Astrocyte (in vitro differentiated cells and primary cell): ENCODE results near the gene TGM2. TPM values are rescaled to one million over a fixed set of nuclear protein-coding genes. Genes with fewer than 3 reads are reported as not detected.
A peak's percentile ranks its signal among the peaks of the same experiment; 100 is the strongest.

Experiments
- DNase-seq: peaks from one replicate; pipeline ENCODE4 v3.0.0-alpha.2; 2010; ENCODE audit warnings: low read depth
- FAIRE-seq: peaks from 2 replicates; lab custom pipeline; 2011; peaks lifted over from hg19 to GRCh38; lab: Jason Lieb, UNC
- H2AFZ ChIP-seq: 2 replicates; pipeline ENCODE4 v1.6.0; 2012; ENCODE audit warnings: low read depth, low read length, inconsistent platforms
- H3K27ac ChIP-seq: 2 replicates; pipeline ENCODE4 v1.5.1; 2011; ENCODE audit warnings: low read depth, low read length, inconsistent platforms
- H3K27me3 ChIP-seq: 2 replicates; pipeline ENCODE4 v1.6.0; 2011; ENCODE audit warnings: low read length, inconsistent platforms; ENCODE audit not compliant: insufficient read depth
- H3K36me3 ChIP-seq: 2 replicates; pipeline ENCODE4 v1.5.1; 2011; ENCODE audit warnings: low read length, inconsistent platforms; ENCODE audit not compliant: insufficient read depth
- H3K4me1 ChIP-seq: 2 replicates; pipeline ENCODE4 v1.5.1; 2011; ENCODE audit warnings: low read length, inconsistent platforms; ENCODE audit not compliant: insufficient read depth
- H3K4me2 ChIP-seq: 2 replicates; pipeline ENCODE4 v1.6.0; 2012; ENCODE audit warnings: low read length, inconsistent platforms
- H3K4me3 ChIP-seq: 2 replicates; pipeline ENCODE4 v1.5.1; 2011; ENCODE audit warnings: low read depth, mild to moderate bottlenecking, low read length, inconsistent platforms; ENCODE audit not compliant: insufficient read depth
- H3K79me2 ChIP-seq: 2 replicates; pipeline ENCODE4 v1.6.0; 2012; ENCODE audit warnings: mild to moderate bottlenecking, low read length, inconsistent platforms; ENCODE audit not compliant: insufficient read depth
- H3K9ac ChIP-seq: 2 replicates; pipeline ENCODE4 v1.6.0; 2012; ENCODE audit warnings: mild to moderate bottlenecking, low read length, inconsistent platforms
- H3K9me3 ChIP-seq: 2 replicates; pipeline ENCODE4 v1.5.1; 2012; ENCODE audit warnings: low read depth, mild to moderate bottlenecking, low read length, inconsistent platforms; ENCODE audit not compliant: insufficient read depth
- H4K20me1 ChIP-seq: 2 replicates; pipeline ENCODE4 v1.6.0; 2012; ENCODE audit warnings: low read length, inconsistent platforms; ENCODE audit not compliant: insufficient read depth
- H3K27ac Mint-ChIP-seq: one replicate; pipeline ENCODE4 v1.8.0; 2021; ENCODE audit warnings: mild to moderate bottlenecking, mixed read lengths; ENCODE audit not compliant: unreplicated experiment
- H3K27me3 Mint-ChIP-seq: one replicate; pipeline ENCODE4 v1.8.0; 2021; ENCODE audit warnings: low read depth, mixed read lengths; ENCODE audit not compliant: unreplicated experiment
- H3K36me3 Mint-ChIP-seq: one replicate; pipeline ENCODE4 v1.8.0; 2021; ENCODE audit warnings: low read depth, mixed read lengths; ENCODE audit not compliant: unreplicated experiment
- H3K4me1 Mint-ChIP-seq: one replicate; pipeline ENCODE4 v1.8.0; 2021; ENCODE audit warnings: low read depth, mixed read lengths; ENCODE audit not compliant: unreplicated experiment
- H3K4me3 Mint-ChIP-seq: one replicate; pipeline ENCODE4 v1.8.0; 2021; ENCODE audit warnings: mild to moderate bottlenecking, moderate library complexity, mixed read lengths; ENCODE audit not compliant: unreplicated experiment
- H3K9me3 Mint-ChIP-seq: one replicate; pipeline ENCODE4 v1.8.0; 2021; ENCODE audit warnings: mild to moderate bottlenecking, mixed read lengths; ENCODE audit not compliant: unreplicated experiment
- EZH2 ChIP-seq: IDR thresholded peaks from 2 replicates; pipeline ENCODE4 v1.6.1; 2012; ENCODE audit warnings: mild to moderate bottlenecking, low read length, inconsistent platforms; ENCODE audit not compliant: insufficient read depth
- total RNA-seq: library from RNA; stranded (reverse); gene quantifications from 2 replicates; pipeline ENCODE4 v1.2.1, GENCODE V29; 2021
- TF ChIP-seq, protein P1 (sequence below): IDR thresholded peaks from 2 replicates; pipeline ENCODE4 v1.5.1; 2011; ENCODE audit warnings: low read depth, mild to moderate bottlenecking, inconsistent platforms, low read length, moderate library complexity; ENCODE audit not compliant: insufficient read depth

The TGM2 gene
- total RNA-seq, 1 donor from 2014 or later, result 98.9 TPM

DNA sequence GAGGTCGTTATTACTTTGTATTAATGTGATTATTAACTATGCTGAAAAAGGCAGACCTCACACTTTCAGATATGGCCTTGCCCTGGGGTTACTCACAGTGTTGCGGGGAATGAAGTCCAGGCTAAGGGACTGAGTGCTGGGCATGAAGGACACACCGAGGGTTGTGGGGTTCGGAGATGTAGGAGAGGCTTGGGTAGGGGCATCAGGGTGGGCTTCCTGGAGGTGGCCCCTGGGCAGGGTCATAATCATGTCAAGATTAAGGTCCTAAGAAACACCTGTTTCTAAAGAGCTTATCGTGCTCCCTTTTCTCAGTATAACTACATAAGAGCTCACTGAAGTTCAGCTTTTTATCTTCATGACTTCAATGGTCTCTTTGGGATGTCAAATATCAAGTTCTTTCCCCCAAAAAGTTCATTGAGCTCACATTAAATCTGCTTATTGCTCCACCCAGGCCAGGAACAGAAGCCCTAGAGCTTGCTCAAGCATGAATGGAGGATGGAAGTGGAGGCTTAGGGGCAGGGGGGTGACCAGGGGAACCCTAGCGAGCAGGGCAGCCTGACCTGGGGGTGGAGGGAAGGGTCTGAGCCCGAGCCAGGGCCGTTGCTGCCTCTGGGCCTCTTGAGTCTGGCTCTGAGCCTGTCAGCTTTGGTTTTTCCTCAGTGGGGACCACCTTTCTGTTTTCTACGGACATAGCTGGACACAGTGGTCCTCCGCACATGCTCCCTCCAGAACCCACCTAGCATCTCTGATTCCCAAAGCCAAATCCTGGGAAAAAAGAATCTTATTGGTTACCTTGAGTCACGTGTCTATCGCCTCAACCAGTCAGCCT is 37.3 kb upstream of the TGM2 start:
- no peak for FAIRE-seq
- no peaks in the 10 kb centered on the region for H3K9me3 ChIP-seq
- H3K36me3 Mint-ChIP-seq, result peaks cover 1% of the 10 kb centered on the region
- no peak for DNase-seq
- H3K36me3 ChIP-seq, result no peaks in the 10 kb centered on the region
- H3K27ac ChIP-seq, result no peak overlapping the region
- no peak overlapping the region for H3K4me3 Mint-ChIP-seq
- peaks cover 11% of the 10 kb centered on the region for H3K4me1 ChIP-seq
- H3K27me3 Mint-ChIP-seq, result no peaks in the 10 kb centered on the region
- no peaks in the 10 kb centered on the region for H4K20me1 ChIP-seq
- no peak overlapping the region for H3K9ac ChIP-seq
- H3K4me3 ChIP-seq, result no peak overlapping the region
- H3K4me2 ChIP-seq, result no peak overlapping the region
- H3K79me2 ChIP-seq, result no peaks in the 10 kb centered on the region
- H2AFZ ChIP-seq, result no peak overlapping the region
- H3K27ac Mint-ChIP-seq, result no peak overlapping the region
- no peak for TF ChIP-seq EZH2
- TF ChIP-seq, protein P1, sequence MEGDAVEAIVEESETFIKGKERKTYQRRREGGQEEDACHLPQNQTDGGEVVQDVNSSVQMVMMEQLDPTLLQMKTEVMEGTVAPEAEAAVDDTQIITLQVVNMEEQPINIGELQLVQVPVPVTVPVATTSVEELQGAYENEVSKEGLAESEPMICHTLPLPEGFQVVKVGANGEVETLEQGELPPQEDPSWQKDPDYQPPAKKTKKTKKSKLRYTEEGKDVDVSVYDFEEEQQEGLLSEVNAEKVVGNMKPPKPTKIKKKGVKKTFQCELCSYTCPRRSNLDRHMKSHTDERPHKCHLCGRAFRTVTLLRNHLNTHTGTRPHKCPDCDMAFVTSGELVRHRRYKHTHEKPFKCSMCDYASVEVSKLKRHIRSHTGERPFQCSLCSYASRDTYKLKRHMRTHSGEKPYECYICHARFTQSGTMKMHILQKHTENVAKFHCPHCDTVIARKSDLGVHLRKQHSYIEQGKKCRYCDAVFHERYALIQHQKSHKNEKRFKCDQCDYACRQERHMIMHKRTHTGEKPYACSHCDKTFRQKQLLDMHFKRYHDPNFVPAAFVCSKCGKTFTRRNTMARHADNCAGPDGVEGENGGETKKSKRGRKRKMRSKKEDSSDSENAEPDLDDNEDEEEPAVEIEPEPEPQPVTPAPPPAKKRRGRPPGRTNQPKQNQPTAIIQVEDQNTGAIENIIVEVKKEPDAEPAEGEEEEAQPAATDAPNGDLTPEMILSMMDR, result no peak
- H3K27me3 ChIP-seq, result no peaks in the 10 kb centered on the region
- peaks cover 11% of the 10 kb centered on the region for H3K4me1 Mint-ChIP-seq
- no peaks in the 10 kb centered on the region for H3K9me3 Mint-ChIP-seq

DNA sequence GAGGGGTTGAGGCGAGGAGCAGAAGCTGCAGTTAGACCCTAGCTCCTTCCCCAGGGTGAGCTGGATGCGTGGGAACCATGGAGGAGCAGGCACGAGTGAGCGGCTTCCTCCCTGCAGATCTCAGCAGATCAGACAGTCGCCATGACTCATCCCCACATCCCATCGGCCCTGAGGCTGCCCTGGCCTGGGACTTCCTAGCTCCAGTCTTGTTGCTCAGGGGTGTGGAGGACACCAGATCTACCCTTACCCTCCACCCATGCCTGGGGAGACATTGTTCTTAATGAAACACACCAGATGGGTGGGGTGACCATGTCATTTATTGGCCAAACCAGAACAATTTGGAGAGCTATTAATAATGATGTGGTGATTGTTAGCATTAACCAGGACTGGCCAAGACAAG is 36.3 kb upstream of the TGM2 start:
- Mint-ChIP-seq H3K36me3 (peaks cover 1% of the 10 kb centered on the region), H3K27me3 (no peaks in the 10 kb centered on the region), H3K4me3 (no peak overlapping the region), H3K27ac (peak overlapping the region; percentile 61), H3K9me3 (no peaks in the 10 kb centered on the region), H3K4me1 (peaks cover 13% of the 10 kb centered on the region)
- Histone ChIP-seq H3K27me3 (no peaks in the 10 kb centered on the region), H3K4me1 (peaks cover 11% of the 10 kb centered on the region), H2AFZ (no peak overlapping the region), H4K20me1 (no peaks in the 10 kb centered on the region), H3K36me3 (no peaks in the 10 kb centered on the region), H3K9me3 (no peaks in the 10 kb centered on the region), H3K4me3 (no peak overlapping the region), H3K79me2 (no peaks in the 10 kb centered on the region), H3K9ac (no peak overlapping the region), H3K27ac (peak overlapping the region; percentile 27), H3K4me2 (peak overlapping the region; percentile 1)
- FAIRE-seq (no peak), DNase-seq (peak; percentile 78)
- no peak for TF ChIP-seq EZH2
- TF ChIP-seq, protein P1, result no peak

DNA sequence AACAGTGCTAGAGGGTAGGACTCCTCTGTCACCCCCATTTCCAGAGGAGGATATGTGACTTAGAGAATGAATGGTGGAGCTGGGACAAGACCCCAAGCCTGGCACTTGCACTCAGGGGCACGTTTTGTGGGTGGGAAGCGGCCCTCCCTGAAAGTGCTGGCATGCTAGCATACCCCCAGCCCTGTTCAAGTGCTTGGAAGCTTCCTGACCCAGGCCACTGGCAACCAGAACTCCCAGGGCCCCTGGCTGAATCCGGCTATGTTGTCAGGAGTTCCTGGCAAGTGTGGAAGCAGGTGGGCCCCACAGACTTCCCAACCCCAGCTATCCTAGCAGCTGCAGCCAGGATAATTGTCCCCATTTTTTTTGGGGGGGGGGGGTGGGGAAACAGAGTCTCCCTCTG is 35.6 kb upstream of the TGM2 start:
- no peak overlapping the region for H3K4me3 ChIP-seq
- H3K27me3 ChIP-seq, result no peaks in the 10 kb centered on the region
- TF ChIP-seq, protein P1, result no peak
- TF ChIP-seq EZH2, result no peak
- Mint-ChIP-seq H3K9me3 (no peaks in the 10 kb centered on the region), H3K27me3 (peaks cover 5% of the 10 kb centered on the region), H3K36me3 (peaks cover 1% of the 10 kb centered on the region), H3K4me1 (peaks cover 13% of the 10 kb centered on the region), H3K4me3 (no peak overlapping the region), H3K27ac (no peak overlapping the region)
- H3K4me2 ChIP-seq, result no peak overlapping the region
- no peaks in the 10 kb centered on the region for H4K20me1 ChIP-seq
- no peak overlapping the region for H3K27ac ChIP-seq
- H3K79me2 ChIP-seq, result no peaks in the 10 kb centered on the region
- FAIRE-seq, result no peak
- peaks cover 11% of the 10 kb centered on the region for H3K4me1 ChIP-seq
- DNase-seq, result no peak
- no peaks in the 10 kb centered on the region for H3K36me3 ChIP-seq
- no peak overlapping the region for H3K9ac ChIP-seq
- no peak overlapping the region for H2AFZ ChIP-seq
- H3K9me3 ChIP-seq, result no peaks in the 10 kb centered on the region
